Suprapubic skin (tissue), 3 donors: ENCODE measurements around the gene RGS6.

Experiments used
- POLR2AphosphoS5 ChIP-seq, 3 donors: sonication (generic); formaldehyde crosslinking; IDR thresholded peaks; one replicate each; pipeline ENCODE4 v1.6.1; 2017; ENCODE audit warnings: antibody characterized with exemption in 3 of 3
- TF ChIP-seq, protein P1 (sequence below), 2 donors: fragments of 200-600 bp in 1 of 2; fragments of 450-650 bp in 1 of 2; sonication (generic) in 1 of 2; IDR thresholded peaks; one replicate each; pipeline ENCODE4 v1.5.1; 2016 to 2019; ENCODE audit warnings: antibody characterized with exemption in 2 of 2, mild to moderate bottlenecking in 1 of 2, moderate library complexity in 1 of 2

DNA sequence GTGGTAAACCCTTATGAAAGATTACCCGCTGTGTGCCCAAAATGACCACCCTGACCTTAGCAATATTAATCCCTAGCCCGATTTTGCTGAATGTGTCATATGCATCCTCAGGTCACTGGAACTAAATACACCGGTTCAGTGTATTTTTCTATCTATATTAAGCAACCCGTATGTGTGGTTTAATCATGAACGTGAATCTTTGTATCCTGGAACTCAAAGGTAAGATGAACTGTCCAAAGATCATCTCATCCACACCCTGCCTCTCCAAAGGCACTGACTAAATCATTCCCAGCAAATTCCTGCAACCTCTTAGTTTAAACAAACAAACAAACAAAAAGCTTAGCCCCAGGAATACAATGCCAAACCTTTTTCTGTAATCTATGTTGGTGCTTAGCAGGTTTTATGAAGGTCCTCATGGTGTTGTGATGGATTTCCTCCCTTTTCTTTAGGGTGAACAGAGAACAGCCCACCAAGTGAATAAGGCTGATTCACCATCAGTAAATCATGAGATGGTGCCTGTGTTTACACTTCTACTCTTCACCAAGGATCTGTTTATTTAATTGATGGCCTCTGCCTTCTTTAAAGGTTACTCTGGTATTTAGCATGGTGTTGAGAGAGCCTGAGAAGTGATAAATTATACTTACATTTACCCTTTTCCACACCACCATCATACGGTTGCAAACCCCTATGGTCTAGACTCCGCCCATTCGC is 663.1 kb downstream of the RGS6 start:
- TF ChIP-seq POLR2AphosphoS5 (IDR thresholded peaks at IDR 0.05) = no peak
- TF ChIP-seq, protein P1, sequence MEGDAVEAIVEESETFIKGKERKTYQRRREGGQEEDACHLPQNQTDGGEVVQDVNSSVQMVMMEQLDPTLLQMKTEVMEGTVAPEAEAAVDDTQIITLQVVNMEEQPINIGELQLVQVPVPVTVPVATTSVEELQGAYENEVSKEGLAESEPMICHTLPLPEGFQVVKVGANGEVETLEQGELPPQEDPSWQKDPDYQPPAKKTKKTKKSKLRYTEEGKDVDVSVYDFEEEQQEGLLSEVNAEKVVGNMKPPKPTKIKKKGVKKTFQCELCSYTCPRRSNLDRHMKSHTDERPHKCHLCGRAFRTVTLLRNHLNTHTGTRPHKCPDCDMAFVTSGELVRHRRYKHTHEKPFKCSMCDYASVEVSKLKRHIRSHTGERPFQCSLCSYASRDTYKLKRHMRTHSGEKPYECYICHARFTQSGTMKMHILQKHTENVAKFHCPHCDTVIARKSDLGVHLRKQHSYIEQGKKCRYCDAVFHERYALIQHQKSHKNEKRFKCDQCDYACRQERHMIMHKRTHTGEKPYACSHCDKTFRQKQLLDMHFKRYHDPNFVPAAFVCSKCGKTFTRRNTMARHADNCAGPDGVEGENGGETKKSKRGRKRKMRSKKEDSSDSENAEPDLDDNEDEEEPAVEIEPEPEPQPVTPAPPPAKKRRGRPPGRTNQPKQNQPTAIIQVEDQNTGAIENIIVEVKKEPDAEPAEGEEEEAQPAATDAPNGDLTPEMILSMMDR (IDR thresholded peaks at IDR 0.05) = no peak
